Trophoblast cell (in vitro differentiated cells and primary cell): ENCODE data around the gene DCTN2.
A peak's percentile ranks its signal among the peaks of the same experiment; 100 is the strongest.

Source experiments
- DNase-seq, 2 donors: peaks; one replicate each; pipeline ENCODE4 v3.0.0-alpha.2; 2016
- H2AFZ ChIP-seq: 2 replicates; pipeline ENCODE4 v1.6.1; 2013; ENCODE audit warnings: low read length, moderate library complexity, mild to moderate bottlenecking; ENCODE audit not compliant: insufficient read depth, poor library complexity
- H2AK5ac ChIP-seq: 2 replicates; pipeline ENCODE4 v1.6.1; 2013; ENCODE audit warnings: mild to moderate bottlenecking, low read length
- H2BK120ac ChIP-seq: 2 replicates; pipeline ENCODE4 v1.6.1; 2013; ENCODE audit warnings: low read length, mild to moderate bottlenecking, moderate library complexity; ENCODE audit not compliant: insufficient read depth, poor library complexity
- H2BK12ac ChIP-seq: 2 replicates; pipeline ENCODE4 v1.6.1; 2013; ENCODE audit warnings: mild to moderate bottlenecking, low read length, moderate library complexity
- H2BK5ac ChIP-seq: 2 replicates; pipeline ENCODE4 v1.6.1; 2013; ENCODE audit warnings: low read length, low read depth, moderate library complexity, mild to moderate bottlenecking; ENCODE audit not compliant: poor library complexity
- H3K14ac ChIP-seq: 2 replicates; pipeline ENCODE4 v1.6.1; 2013; ENCODE audit warnings: mild to moderate bottlenecking, low read length
- H3K18ac ChIP-seq: 2 replicates; pipeline ENCODE4 v1.6.1; 2013; ENCODE audit warnings: mild to moderate bottlenecking, low read length
- H3K23ac ChIP-seq: 2 replicates; pipeline ENCODE4 v1.6.1; 2013; ENCODE audit warnings: low read length
- H3K27ac ChIP-seq: 2 replicates; pipeline ENCODE4 v1.5.1; 2013; ENCODE audit warnings: low read depth, mild to moderate bottlenecking, inconsistent platforms, low read length, moderate library complexity
- H3K27me3 ChIP-seq: 2 replicates; pipeline ENCODE4 v1.6.1; 2013; ENCODE audit warnings: inconsistent platforms, mild to moderate bottlenecking, low read length, moderate library complexity; ENCODE audit not compliant: insufficient read depth
- H3K36me3 ChIP-seq, 2 experiments: 1 replicate in 1 of 2; 2 replicates in 1 of 2; pipeline ENCODE4 v1.6.1; 2013; ENCODE audit warnings: low read length in 2 of 2, mild to moderate bottlenecking in 2 of 2, moderate library complexity in 1 of 2; ENCODE audit not compliant: insufficient read depth in 2 of 2, control insufficient read depth in 1 of 2
- H3K4ac ChIP-seq: 2 replicates; pipeline ENCODE4 v1.6.1; 2013; ENCODE audit warnings: low read depth, mild to moderate bottlenecking, low read length, moderate library complexity
- H3K4me1 ChIP-seq, 2 experiments: 1 replicate in 1 of 2; 2 replicates in 1 of 2; pipeline ENCODE4 v1.6.1; 2013; ENCODE audit warnings: low read length in 2 of 2, mild to moderate bottlenecking in 2 of 2, moderate library complexity in 1 of 2; ENCODE audit not compliant: insufficient read depth in 2 of 2, control insufficient read depth in 1 of 2
- H3K4me2 ChIP-seq: 2 replicates; pipeline ENCODE4 v1.6.1; 2013; ENCODE audit warnings: inconsistent platforms, mild to moderate bottlenecking, low read length, moderate library complexity
- H3K4me3 ChIP-seq: 2 replicates; pipeline ENCODE4 v1.5.1; 2013; ENCODE audit warnings: mild to moderate bottlenecking, low read depth, low read length, inconsistent platforms
- H3K79me1 ChIP-seq: one replicate; pipeline ENCODE4 v1.6.1; 2013; ENCODE audit warnings: low read length
- H3K79me2 ChIP-seq: 2 replicates; pipeline ENCODE4 v1.6.1; 2013; ENCODE audit warnings: low read length, mild to moderate bottlenecking; ENCODE audit not compliant: control insufficient read depth, insufficient read depth, poor library complexity
- H3K9ac ChIP-seq: 2 replicates; pipeline ENCODE4 v1.6.1; 2013; ENCODE audit warnings: mild to moderate bottlenecking, low read length
- H3K9me3 ChIP-seq: 2 replicates; pipeline ENCODE4 v1.6.1; 2013; ENCODE audit warnings: low read depth, mild to moderate bottlenecking, control low read depth, inconsistent platforms, low read length; ENCODE audit not compliant: insufficient read depth
- H4K12ac ChIP-seq: 2 replicates; pipeline ENCODE4 v1.6.1; 2013; ENCODE audit warnings: low read depth, mild to moderate bottlenecking, low read length, moderate library complexity
- H4K8ac ChIP-seq: 2 replicates; pipeline ENCODE4 v1.6.1; 2013; ENCODE audit warnings: low read depth, mild to moderate bottlenecking, low read length, moderate library complexity
- H4K91ac ChIP-seq: one replicate; pipeline ENCODE4 v1.6.1; 2013; ENCODE audit warnings: low read depth, mild to moderate bottlenecking, low read length, moderate library complexity
- WGBS: extraction: QIAGEN DNeasy Blood & Tissue Kit; methylation state at CpG from one replicate; pipeline ENCODE4 v1.1.7; 2013; ENCODE audit warnings: missing lambda C conversion rate; ENCODE audit not compliant: insufficient read length, insufficient coverage; ENCODE audit errors: extremely low coverage; 5-methylcytosine and 5-hydroxymethylcytosine counted together

The DCTN2 gene

GRCh38 chr12:57533108-57533507 lies 13.9 kb downstream of the DCTN2 start:
- Histone ChIP-seq H3K9me3 (no peaks in the 10 kb centered on the region), H3K79me2 (no peaks in the 10 kb centered on the region), H3K27me3 (no peaks in the 10 kb centered on the region), H3K4ac (no peak overlapping the region), H3K27ac (no peak overlapping the region), H2AK5ac (no peak overlapping the region), H3K18ac (no peak overlapping the region), H2AFZ (no peak overlapping the region), H3K9ac (no peak overlapping the region), H2BK120ac (no peak overlapping the region), H3K79me1 (no peaks in the 10 kb centered on the region), H3K14ac (no peak overlapping the region), H4K12ac (no peak overlapping the region), H2BK5ac (no peak overlapping the region), H2BK12ac (no peak overlapping the region), H3K36me3 (peaks cover 55 to 72% of the 10 kb centered on the region in 2 experiments), H3K4me2 (no peak overlapping the region), H3K23ac (peak overlapping the region; percentile 33), H4K91ac (no peak overlapping the region), H4K8ac (no peak overlapping the region), H3K4me3 (no peak overlapping the region), H3K4me1 (peaks cover 0 to 6% of the 10 kb centered on the region in 2 experiments)
- no CpG with 5 or more reads among the region's 8 CpGs for WGBS
- no peak for DNase-seq

GRCh38 chr12:57531836-57532235 lies 15.2 kb downstream of the DCTN2 start:
- peaks cover 0 to 6% of the 10 kb centered on the region in 2 experiments for H3K4me1 ChIP-seq
- no peak overlapping the region for H3K4ac ChIP-seq
- no peak for DNase-seq
- no peak overlapping the region for H4K8ac ChIP-seq
- H2BK5ac ChIP-seq: no peak overlapping the region
- H2BK120ac ChIP-seq: no peak overlapping the region
- no peak overlapping the region for H4K91ac ChIP-seq
- WGBS: no CpG with 5 or more reads among the region's 1 CpG
- no peaks in the 10 kb centered on the region for H3K79me2 ChIP-seq
- no peak overlapping the region for H3K4me2 ChIP-seq
- H3K27me3 ChIP-seq: no peaks in the 10 kb centered on the region
- no peak overlapping the region for H3K9ac ChIP-seq
- H3K79me1 ChIP-seq: no peaks in the 10 kb centered on the region
- H3K14ac ChIP-seq: no peak overlapping the region
- no peaks in the 10 kb centered on the region for H3K9me3 ChIP-seq
- H3K27ac ChIP-seq: no peak overlapping the region
- H2BK12ac ChIP-seq: no peak overlapping the region
- no peak overlapping the region for H3K4me3 ChIP-seq
- peaks cover 63 to 82% of the 10 kb centered on the region in 2 experiments for H3K36me3 ChIP-seq
- no peak overlapping the region for H3K18ac ChIP-seq
- H4K12ac ChIP-seq: no peak overlapping the region
- H2AK5ac ChIP-seq: no peak overlapping the region
- H3K23ac ChIP-seq: no peak overlapping the region
- H2AFZ ChIP-seq: no peak overlapping the region

GRCh38 chr12:57530396-57531142 lies 16.4 kb downstream of the DCTN2 start:
- no peak for DNase-seq
- peak overlapping the region; percentile 42 for H3K23ac ChIP-seq
- H3K9ac ChIP-seq: no peak overlapping the region
- no peak overlapping the region for H2BK5ac ChIP-seq
- no peak overlapping the region for H2AFZ ChIP-seq
- H3K36me3 ChIP-seq: peaks cover 75 to 92% of the 10 kb centered on the region in 2 experiments
- no peak overlapping the region for H4K8ac ChIP-seq
- H3K4ac ChIP-seq: no peak overlapping the region
- H4K12ac ChIP-seq: no peak overlapping the region
- no peaks in the 10 kb centered on the region for H3K79me2 ChIP-seq
- no peak overlapping the region for H3K4me2 ChIP-seq
- no peaks in the 10 kb centered on the region for H3K27me3 ChIP-seq
- no peak overlapping the region for H3K18ac ChIP-seq
- no peak overlapping the region for H2AK5ac ChIP-seq
- H3K27ac ChIP-seq: peak overlapping the region; percentile 46
- H2BK12ac ChIP-seq: no peak overlapping the region
- no peak overlapping the region for H3K4me3 ChIP-seq
- no peak overlapping the region for H4K91ac ChIP-seq
- H3K9me3 ChIP-seq: no peaks in the 10 kb centered on the region
- WGBS: no CpG with 5 or more reads among the region's 5 CpGs
- no peak overlapping the region for H3K14ac ChIP-seq
- H3K4me1 ChIP-seq: peaks cover 0 to 6% of the 10 kb centered on the region in 2 experiments
- H3K79me1 ChIP-seq: no peaks in the 10 kb centered on the region
- no peak overlapping the region for H2BK120ac ChIP-seq

- Histone ChIP-seq H2AFZ (no peak overlapping the region), H3K4me2 (no peak overlapping the region), H3K27ac (peak overlapping the region; percentile 46), H2BK12ac (no peak overlapping the region), H3K79me1 (no peaks in the 10 kb centered on the region), H3K4ac (no peak overlapping the region), H3K23ac (no peak overlapping the region), H3K27me3 (no peaks in the 10 kb centered on the region), H2BK120ac (no peak overlapping the region), H3K36me3 (peaks cover 79 to 92% of the 10 kb centered on the region in 2 experiments), H3K4me1 (peaks cover 0 to 6% of the 10 kb centered on the region in 2 experiments), H2AK5ac (no peak overlapping the region), H2BK5ac (no peak overlapping the region), H4K12ac (no peak overlapping the region), H3K14ac (no peak overlapping the region), H3K9ac (no peak overlapping the region), H4K8ac (no peak overlapping the region), H3K9me3 (no peaks in the 10 kb centered on the region), H3K4me3 (no peak overlapping the region), H4K91ac (no peak overlapping the region), H3K79me2 (no peaks in the 10 kb centered on the region), H3K18ac (no peak overlapping the region)
- no CpG with 5 or more reads among the region's 6 CpGs for whole genome bisulfite sequencing
- peak in 1 of 2 donors; percentile 45 for DNase-seq
Measured at GRCh38 chr12:57529831-57530230, 17.2 kb downstream of the DCTN2 start.
